CD4-positive, alpha-beta T cell (primary cell): ENCODE data around the gene SEC61A1. TPM values are rescaled to one million over a fixed set of nuclear protein-coding genes. Genes with fewer than 3 reads are reported as not detected.

Experiments used
- ATAC-seq: fragments of 200-7000 bp; cut with Tn5 transposase; one replicate; pipeline ENCODE4 v1.10.0; 2022; ENCODE audit warnings: mild to moderate bottlenecking; ENCODE audit not compliant: poor library complexity
- CTCF ChIA-PET: fragments of 350-600 bp; sonication (Branson Sonifier 250); formaldehyde crosslinking; loops from one replicate; lab custom pipeline; 2021; ENCODE audit warnings: antibody characterized with exemption, inconsistent platforms; lab: Charles Lee
- POLR2A ChIA-PET: fragments of 350-600 bp; sonication (Branson Sonifier 250); formaldehyde crosslinking; loops from one replicate; lab custom pipeline; 2021; ENCODE audit warnings: antibody characterized with exemption, inconsistent platforms; lab: Charles Lee
- DNase-seq, 14 experiments: peaks; one replicate each; pipeline ENCODE4 v3.0.0-alpha.2; 2013 to 2020; ENCODE audit warnings: mixed read lengths in 2 of 14
- H3K27ac ChIP-seq, 2 donors: one replicate each; pipeline versions ENCODE4 v1.5.1 to v1.7.0; 2013; ENCODE audit warnings: low read length in 2 of 2, low read depth in 1 of 2, mild to moderate bottlenecking in 1 of 2
- H3K27me3 ChIP-seq, 2 experiments: 1 replicate in 1 of 2; 2 replicates in 1 of 2; pipeline versions ENCODE4 v1.6.1 to v1.7.0; 2013; ENCODE audit warnings: low read length in 2 of 2, control low read depth in 1 of 2, mild to moderate bottlenecking in 1 of 2, moderate library complexity in 1 of 2; ENCODE audit not compliant: insufficient read depth in 2 of 2, control insufficient read depth in 1 of 2
- H3K36me3 ChIP-seq: one replicate; pipeline ENCODE4 v1.6.1; 2013; ENCODE audit warnings: low read length, control low read depth; ENCODE audit not compliant: insufficient read depth
- H3K4me1 ChIP-seq: one replicate; pipeline ENCODE4 v1.6.1; 2013; ENCODE audit warnings: low read length, control low read depth; ENCODE audit not compliant: insufficient read depth
- H3K4me3 ChIP-seq: one replicate; pipeline ENCODE4 v1.5.1; 2013; ENCODE audit warnings: mild to moderate bottlenecking, low read length, moderate library complexity
- H3K9me3 ChIP-seq, 2 experiments: 1 replicate in 1 of 2; 2 replicates in 1 of 2; pipeline versions ENCODE4 v1.6.1 to v1.7.0; 2013; ENCODE audit warnings: low read length in 2 of 2, mild to moderate bottlenecking in 2 of 2, control low read depth in 1 of 2, moderate library complexity in 1 of 2; ENCODE audit not compliant: control insufficient read depth in 1 of 2, insufficient read depth in 1 of 2
- H3K27ac Mint-ChIP-seq: one replicate; pipeline ENCODE4 v1.8.0; 2020; ENCODE audit warnings: mixed read lengths
- H3K27me3 Mint-ChIP-seq: one replicate; pipeline ENCODE4 v1.8.0; 2021; ENCODE audit warnings: mixed read lengths
- H3K36me3 Mint-ChIP-seq: one replicate; pipeline ENCODE4 v1.8.0; 2021; ENCODE audit warnings: low read depth, mixed read lengths
- H3K4me1 Mint-ChIP-seq: one replicate; pipeline ENCODE4 v1.8.0; 2021; ENCODE audit warnings: low read depth, mixed read lengths
- H3K4me3 Mint-ChIP-seq: one replicate; pipeline ENCODE4 v1.8.0; 2020; ENCODE audit warnings: mild to moderate bottlenecking, mixed read lengths
- H3K9me3 Mint-ChIP-seq: one replicate; pipeline ENCODE4 v1.8.0; 2020; ENCODE audit warnings: mixed read lengths
- intact Hi-C, 2 experiments: fragments of 100-400 bp; cut with DNase I in 1 of 2; cut with micrococcal nuclease in 1 of 2; formaldehyde crosslinking; loops; one replicate each; pipeline versions ENCODE4 v1.15.1 to v1.9.0; 2023 to 2025; cut with DNase I, micrococcal nuclease
- total RNA-seq, 174 experiments: library from RNA in 2 of 174; stranded (reverse) in 2 of 174; gene quantifications; one replicate each; pipeline ENCODE4 v1.2.3 and lab custom pipeline; 2021 to 2026
- TF ChIP-seq, protein P1 (sequence below): fragments of 200-600 bp; IDR thresholded peaks from one replicate; pipeline ENCODE4 v1.8.0; 2022; ENCODE audit warnings: antibody characterized with exemption, mild to moderate bottlenecking

Gene SEC61A1
- total RNA-seq, 2 experiments from 2014 or later: 127 to 139 TPM

- Mint-ChIP-seq H3K27ac (no peak overlapping the region), H3K27me3 (no peaks in the 10 kb centered on the region), H3K4me1 (peaks cover 43% of the 10 kb centered on the region), H3K4me3 (no peak overlapping the region), H3K36me3 (peaks cover 92% of the 10 kb centered on the region), H3K9me3 (no peaks in the 10 kb centered on the region)
- H3K9me3 ChIP-seq: no peaks in the 10 kb centered on the region
- no peak overlapping the region for H3K27ac ChIP-seq
- H3K27me3 ChIP-seq: no peaks in the 10 kb centered on the region
- ATAC-seq: no peak
- intact Hi-C loops: no loop called here
- H3K4me3 ChIP-seq: no peak overlapping the region
- POLR2A ChIA-PET: no interaction called here
- CTCF ChIA-PET: interaction anchor here (1.2 to 3.6 kb wide), 2 partner anchors 17 to 20 kb away, joined by 3 to 12 read pairs; no protein-coding TSS in a partner anchor
- H3K36me3 ChIP-seq: peaks cover 72% of the 10 kb centered on the region
- H3K4me1 ChIP-seq: peaks cover 38% of the 10 kb centered on the region
- no peak for DNase-seq
- TF ChIP-seq, protein P1, sequence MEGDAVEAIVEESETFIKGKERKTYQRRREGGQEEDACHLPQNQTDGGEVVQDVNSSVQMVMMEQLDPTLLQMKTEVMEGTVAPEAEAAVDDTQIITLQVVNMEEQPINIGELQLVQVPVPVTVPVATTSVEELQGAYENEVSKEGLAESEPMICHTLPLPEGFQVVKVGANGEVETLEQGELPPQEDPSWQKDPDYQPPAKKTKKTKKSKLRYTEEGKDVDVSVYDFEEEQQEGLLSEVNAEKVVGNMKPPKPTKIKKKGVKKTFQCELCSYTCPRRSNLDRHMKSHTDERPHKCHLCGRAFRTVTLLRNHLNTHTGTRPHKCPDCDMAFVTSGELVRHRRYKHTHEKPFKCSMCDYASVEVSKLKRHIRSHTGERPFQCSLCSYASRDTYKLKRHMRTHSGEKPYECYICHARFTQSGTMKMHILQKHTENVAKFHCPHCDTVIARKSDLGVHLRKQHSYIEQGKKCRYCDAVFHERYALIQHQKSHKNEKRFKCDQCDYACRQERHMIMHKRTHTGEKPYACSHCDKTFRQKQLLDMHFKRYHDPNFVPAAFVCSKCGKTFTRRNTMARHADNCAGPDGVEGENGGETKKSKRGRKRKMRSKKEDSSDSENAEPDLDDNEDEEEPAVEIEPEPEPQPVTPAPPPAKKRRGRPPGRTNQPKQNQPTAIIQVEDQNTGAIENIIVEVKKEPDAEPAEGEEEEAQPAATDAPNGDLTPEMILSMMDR: no peak
Measured at GRCh38 chr3:128056258-128056657, 4.0 kb downstream of the SEC61A1 start.

- H3K36me3 ChIP-seq: peaks cover 95% of the 10 kb centered on the region
- no peak overlapping the region for H3K4me3 ChIP-seq
- TF ChIP-seq, protein P1: no peak
- intact Hi-C loops: no loop called here
- CTCF ChIA-PET: no interaction called here
- ATAC-seq (no peak), DNase-seq (no peak)
- no peaks in the 10 kb centered on the region for H3K27me3 ChIP-seq
- peaks cover 3% of the 10 kb centered on the region for H3K4me1 ChIP-seq
- H3K4me3 Mint-ChIP-seq: no peak overlapping the region
- no peaks in the 10 kb centered on the region for H3K9me3 Mint-ChIP-seq
- no peak overlapping the region for H3K27ac ChIP-seq
- H3K4me1 Mint-ChIP-seq: peaks cover 4% of the 10 kb centered on the region
- H3K36me3 Mint-ChIP-seq: peaks cover 95% of the 10 kb centered on the region
- H3K27me3 Mint-ChIP-seq: no peaks in the 10 kb centered on the region
- no peak overlapping the region for H3K27ac Mint-ChIP-seq
- no peaks in the 10 kb centered on the region for H3K9me3 ChIP-seq
- POLR2A ChIA-PET: interaction anchor here (0.5 kb wide), 1 partner anchor 49 kb away, joined by 3 read pairs; no protein-coding TSS in a partner anchor
Measured at GRCh38 chr3:128060473-128061381, 8.5 kb downstream of the SEC61A1 start.

DNA sequence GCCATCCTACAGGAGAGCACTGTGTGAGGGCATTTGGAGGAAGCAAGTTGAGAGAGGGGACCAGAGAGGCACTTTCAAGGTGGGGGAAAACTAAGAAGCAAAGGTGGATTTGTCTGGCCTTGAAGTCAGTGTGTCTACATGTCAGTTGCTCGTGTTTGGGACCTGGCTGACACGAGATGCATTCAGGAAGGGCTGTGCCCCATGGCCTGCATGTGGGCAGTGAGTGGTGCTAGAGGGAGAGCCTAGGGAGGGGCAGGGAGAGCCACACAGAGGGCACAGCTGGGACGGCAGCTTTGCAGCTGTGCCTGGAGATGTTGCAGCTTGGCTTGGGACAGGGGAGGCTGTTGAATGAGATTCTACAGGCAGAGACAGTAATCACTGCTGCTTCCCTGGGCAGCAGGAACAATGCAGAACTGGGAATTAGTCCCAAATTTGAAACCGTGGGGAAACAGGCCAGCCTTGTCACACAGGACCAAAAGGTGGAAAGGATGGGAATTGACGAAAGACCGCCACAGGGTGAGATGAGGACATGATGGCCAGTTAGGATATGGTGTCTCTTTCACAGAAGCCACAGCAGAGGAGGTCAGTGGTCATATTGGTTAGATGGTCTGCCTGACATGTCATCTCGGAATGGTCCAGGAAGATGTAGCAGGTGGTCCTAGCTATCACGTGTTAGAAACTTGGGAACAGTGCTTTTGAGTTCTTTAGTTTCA lies 10.0 kb downstream of the SEC61A1 start:
- H3K27ac Mint-ChIP-seq: no peak overlapping the region
- ChIA-PET POLR2A (no interaction called here), CTCF (no interaction called here)
- H3K9me3 Mint-ChIP-seq: no peaks in the 10 kb centered on the region
- no peaks in the 10 kb centered on the region for H3K9me3 ChIP-seq
- H3K27ac ChIP-seq: no peak overlapping the region
- H3K36me3 ChIP-seq: peaks cover 95% of the 10 kb centered on the region
- H3K4me3 Mint-ChIP-seq: no peak overlapping the region
- peaks cover 95% of the 10 kb centered on the region for H3K36me3 Mint-ChIP-seq
- TF ChIP-seq, protein P1: no peak
- H3K4me1 ChIP-seq: peaks cover under 1% of the 10 kb centered on the region
- DNase-seq (no peak), ATAC-seq (no peak)
- H3K4me3 ChIP-seq: no peak overlapping the region
- intact Hi-C loops: no loop called here
- H3K4me1 Mint-ChIP-seq: no peaks in the 10 kb centered on the region
- no peaks in the 10 kb centered on the region for H3K27me3 Mint-ChIP-seq
- no peaks in the 10 kb centered on the region for H3K27me3 ChIP-seq
